ENCODE data around the gene C12orf42. TPM values are rescaled to one million over a fixed set of nuclear protein-coding genes. Genes with fewer than 3 reads are reported as not detected.
"Not testable (repeated sequence)": the region's sequence is repeated elsewhere in the genome, so short reads cannot be mapped to it uniquely, and the experiment has no call there.

The C12orf42 gene
- total RNA-seq, 2 donors from 2014 or later: not detected

DNA sequence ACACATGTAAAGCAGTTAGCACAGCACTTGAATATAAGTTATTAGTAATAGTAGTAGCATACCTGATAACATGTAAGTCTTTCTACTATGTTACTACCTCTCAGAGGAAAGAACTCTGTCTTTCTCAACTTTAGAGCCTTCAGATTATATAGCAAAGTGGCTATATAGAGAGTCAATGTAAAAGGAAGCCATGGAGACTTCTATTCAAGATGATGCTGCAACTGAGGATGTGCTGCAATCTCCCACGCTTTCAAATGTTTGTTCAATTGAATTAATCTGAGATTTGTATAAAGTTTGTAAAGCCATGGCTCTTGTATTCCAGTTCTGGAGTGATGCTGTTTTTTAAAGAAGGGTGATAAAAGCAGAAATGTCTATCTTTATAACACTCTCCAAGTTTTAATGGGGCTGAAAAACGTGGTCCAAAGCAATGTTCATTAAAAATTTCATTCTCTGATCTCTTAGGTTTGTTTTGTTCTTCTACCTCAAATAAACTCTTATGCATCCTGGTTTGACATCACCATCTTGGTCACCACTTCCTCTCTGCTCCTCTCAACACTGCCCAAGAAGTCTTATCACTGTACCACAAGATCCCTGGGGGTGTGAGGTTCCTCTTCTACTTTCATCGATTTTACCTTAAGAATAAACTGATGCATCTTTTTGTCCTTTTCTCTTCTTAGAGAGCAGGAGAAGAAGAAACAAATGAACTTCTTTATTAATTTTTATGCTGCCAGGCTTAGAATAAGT is 40.6 kb downstream of the C12orf42 start:
- H3K36me3 ChIP-seq: no peaks in the 10 kb centered on the region
- no peaks in the 10 kb centered on the region for H3K4me1 ChIP-seq
- TF ChIP-seq, protein P1, sequence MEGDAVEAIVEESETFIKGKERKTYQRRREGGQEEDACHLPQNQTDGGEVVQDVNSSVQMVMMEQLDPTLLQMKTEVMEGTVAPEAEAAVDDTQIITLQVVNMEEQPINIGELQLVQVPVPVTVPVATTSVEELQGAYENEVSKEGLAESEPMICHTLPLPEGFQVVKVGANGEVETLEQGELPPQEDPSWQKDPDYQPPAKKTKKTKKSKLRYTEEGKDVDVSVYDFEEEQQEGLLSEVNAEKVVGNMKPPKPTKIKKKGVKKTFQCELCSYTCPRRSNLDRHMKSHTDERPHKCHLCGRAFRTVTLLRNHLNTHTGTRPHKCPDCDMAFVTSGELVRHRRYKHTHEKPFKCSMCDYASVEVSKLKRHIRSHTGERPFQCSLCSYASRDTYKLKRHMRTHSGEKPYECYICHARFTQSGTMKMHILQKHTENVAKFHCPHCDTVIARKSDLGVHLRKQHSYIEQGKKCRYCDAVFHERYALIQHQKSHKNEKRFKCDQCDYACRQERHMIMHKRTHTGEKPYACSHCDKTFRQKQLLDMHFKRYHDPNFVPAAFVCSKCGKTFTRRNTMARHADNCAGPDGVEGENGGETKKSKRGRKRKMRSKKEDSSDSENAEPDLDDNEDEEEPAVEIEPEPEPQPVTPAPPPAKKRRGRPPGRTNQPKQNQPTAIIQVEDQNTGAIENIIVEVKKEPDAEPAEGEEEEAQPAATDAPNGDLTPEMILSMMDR (IDR thresholded peaks at IDR 0.05): no peak
- H3K27ac ChIP-seq: no peak overlapping the region
- H3K9me3 ChIP-seq: no peaks in the 10 kb centered on the region
- H3K4me3 ChIP-seq: no peak overlapping the region
- no peak overlapping the region for H3K9ac ChIP-seq (ENCODE audit: low read depth in 2 of 2, low read length in 2 of 2)
- intact Hi-C loops (cut with DNase I): no loop called here
- no peaks in the 10 kb centered on the region for H3K27me3 ChIP-seq
- DNase-seq: no peak

GRCh38 chr12:103444983-103445382 is 50.8 kb downstream of the C12orf42 start:
- intact Hi-C loops (cut with DNase I): no loop called here
- H3K9ac ChIP-seq (ENCODE audit: low read depth in 2 of 2, low read length in 2 of 2): no peak overlapping the region
- no peak for DNase-seq
- H3K36me3 ChIP-seq: no peaks in the 10 kb centered on the region
- TF ChIP-seq, protein P1 (IDR thresholded peaks at IDR 0.05): no peak
- no peaks in the 10 kb centered on the region for H3K27me3 ChIP-seq
- H3K4me1 ChIP-seq: no peaks in the 10 kb centered on the region
- H3K27ac ChIP-seq: no peak overlapping the region
- H3K4me3 ChIP-seq: no peak overlapping the region
- H3K9me3 ChIP-seq: no peaks in the 10 kb centered on the region

DNA sequence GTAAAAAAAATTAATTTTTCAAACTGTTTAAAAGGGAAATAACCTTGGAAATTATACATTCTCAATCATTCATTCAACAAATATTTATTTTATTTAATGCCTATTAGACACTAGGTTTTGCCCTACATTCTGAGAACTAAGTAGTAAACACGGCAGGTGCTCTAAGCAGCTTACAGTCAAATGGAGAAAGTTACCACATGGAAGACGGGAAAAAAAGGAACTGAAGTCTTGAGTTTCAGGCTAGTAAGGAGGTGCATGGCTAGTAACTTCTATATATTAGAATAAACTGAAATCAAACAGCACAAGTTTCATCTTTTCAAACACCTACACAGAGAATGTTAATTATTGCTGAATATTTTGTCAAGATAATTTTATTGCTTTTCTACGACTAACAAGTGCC is 52.9 kb downstream of the C12orf42 start:
- Histone ChIP-seq H3K27me3 (no peaks in the 10 kb centered on the region), H3K27ac (no peak overlapping the region), H3K36me3 (no peaks in the 10 kb centered on the region), H3K9me3 (no peaks in the 10 kb centered on the region), H3K4me1 (no peaks in the 10 kb centered on the region), H3K4me3 (no peak overlapping the region), H3K9ac (ENCODE audit: low read depth in 2 of 2, low read length in 2 of 2) (no peak overlapping the region)
- TF ChIP-seq, protein P1 (IDR thresholded peaks at IDR 0.05): no peak
- no peak for DNase-seq
- intact Hi-C loops (cut with DNase I): no loop called here

DNA sequence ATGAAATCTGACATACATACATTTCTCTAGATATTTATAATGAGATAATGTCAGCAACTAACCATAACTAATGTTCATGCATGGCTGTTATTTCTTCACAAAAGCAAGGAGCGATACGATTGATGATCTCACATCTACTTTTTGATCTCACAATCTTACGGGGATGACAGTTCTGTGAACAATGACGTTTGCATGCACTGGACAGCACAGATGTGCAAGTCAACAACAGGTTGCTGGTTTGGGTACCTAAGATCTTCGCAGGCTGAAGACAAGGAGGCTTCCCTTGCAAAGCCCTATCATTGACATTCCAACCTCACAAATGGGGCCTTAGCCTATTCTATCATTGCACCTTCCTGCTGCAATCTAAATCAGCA is 53.6 kb downstream of the C12orf42 start:
- DNase-seq: no peak
- H3K4me3 ChIP-seq: no peak overlapping the region
- H3K4me1 ChIP-seq: no peaks in the 10 kb centered on the region
- no peaks in the 10 kb centered on the region for H3K36me3 ChIP-seq
- intact Hi-C loops (cut with DNase I): no loop called here
- TF ChIP-seq, protein P1 (IDR thresholded peaks at IDR 0.05): no peak
- H3K27me3 ChIP-seq: no peaks in the 10 kb centered on the region
- H3K27ac ChIP-seq: peak overlapping the region; percentile 40
- no peak overlapping the region for H3K9ac ChIP-seq (ENCODE audit: low read depth in 2 of 2, low read length in 2 of 2)
- no peaks in the 10 kb centered on the region for H3K9me3 ChIP-seq

DNA sequence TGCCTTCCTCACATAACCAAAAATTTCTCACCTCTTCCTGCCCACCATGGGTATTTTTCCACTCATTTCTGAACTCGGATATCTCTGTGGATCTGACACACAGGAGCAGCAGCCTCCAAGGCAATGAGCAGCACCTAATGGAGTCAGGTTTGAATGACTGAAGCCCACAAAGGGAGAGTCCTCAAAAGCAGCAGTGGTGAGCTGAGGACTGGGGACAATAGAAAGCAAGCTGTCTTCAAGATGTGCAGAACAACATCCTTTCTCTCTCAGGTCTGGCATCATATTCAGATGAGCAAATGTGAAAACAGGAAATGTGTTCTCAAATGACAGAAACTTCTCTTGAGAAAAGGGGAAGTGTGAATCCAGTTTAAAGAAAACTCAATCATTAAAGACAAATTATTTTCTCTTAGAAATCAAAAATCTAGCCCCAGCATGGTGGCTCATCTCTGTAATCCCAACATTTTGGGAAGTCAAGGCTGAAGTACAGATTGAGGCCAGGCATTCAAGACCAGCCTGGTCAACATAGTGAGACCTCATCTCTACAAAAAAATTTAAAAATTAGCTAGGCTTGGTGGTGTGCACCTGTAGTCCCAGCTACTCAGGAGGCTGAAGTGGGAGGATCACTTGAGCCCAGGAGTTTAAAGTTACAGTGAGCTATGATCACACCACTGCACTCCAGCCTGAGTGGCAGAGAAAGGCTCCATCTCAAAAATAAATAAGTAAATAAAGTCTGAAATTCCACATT is 54.2 kb downstream of the C12orf42 start:
- Histone ChIP-seq H3K4me1 (no peaks in the 10 kb centered on the region), H3K36me3 (no peaks in the 10 kb centered on the region), H3K27ac (peak overlapping the region; percentile 40), H3K4me3 (no peak overlapping the region), H3K27me3 (no peaks in the 10 kb centered on the region), H3K9me3 (no peaks in the 10 kb centered on the region), H3K9ac (ENCODE audit: low read depth in 2 of 2, low read length in 2 of 2) (no peak overlapping the region)
- intact Hi-C loops (cut with DNase I): no loop called here
- TF ChIP-seq, protein P1 (IDR thresholded peaks at IDR 0.05): no peak
- DNase-seq: peak; percentile 18

GRCh38 chr12:103434165-103435105 is 61.3 kb downstream of the C12orf42 start:
- H3K9ac ChIP-seq (ENCODE audit: low read depth in 2 of 2, low read length in 2 of 2); H3K4me3 ChIP-seq; H3K4me1 ChIP-seq; H3K36me3 ChIP-seq; H3K27ac ChIP-seq; H3K9me3 ChIP-seq; intact Hi-C loops (cut with DNase I); H3K27me3 ChIP-seq: not testable (repeated sequence)
- DNase-seq: peak; percentile 18
